ENCODE data around the gene KCNIP4. TPM values are rescaled to one million over a fixed set of nuclear protein-coding genes. Genes with fewer than 3 reads are reported as not detected.

The KCNIP4 gene
- polyA plus RNA-seq, 5 donors: 2.2 to 5.2 (median 4.9) TPM

GRCh38 chr4:21856301-21856700 lies 92.3 kb downstream of the KCNIP4 start:
- no peak for DNase-seq

- DNase-seq: no peak
Measured at GRCh38 chr4:21849077-21849476, 99.5 kb downstream of the KCNIP4 start.

- no peak for DNase-seq
Measured at GRCh38 chr4:21848021-21848420, 100.6 kb downstream of the KCNIP4 start.

- DNase-seq: no peak
Measured at GRCh38 chr4:21845663-21846062, 102.9 kb downstream of the KCNIP4 start.

- no peak for DNase-seq
Measured at GRCh38 chr4:21835712-21836111, 112.9 kb downstream of the KCNIP4 start.

- DNase-seq: no peak
Measured at GRCh38 chr4:21830272-21830671, 118.3 kb downstream of the KCNIP4 start.

GRCh38 chr4:21827575-21827974 lies 121.0 kb downstream of the KCNIP4 start:
- DNase-seq: no peak

GRCh38 chr4:21826071-21826470 lies 122.5 kb downstream of the KCNIP4 start:
- DNase-seq: no peak

- DNase-seq: peak; percentile 26 to 36
Measured at GRCh38 chr4:21819086-21819485, 129.5 kb downstream of the KCNIP4 start.

- no peak for DNase-seq
Measured at GRCh38 chr4:21815651-21816377, 132.8 kb downstream of the KCNIP4 start.

GRCh38 chr4:21811565-21811964 lies 137.0 kb downstream of the KCNIP4 start:
- no peak for DNase-seq

GRCh38 chr4:21806991-21807390 lies 141.6 kb downstream of the KCNIP4 start:
- no peak for DNase-seq

- DNase-seq: no peak
Measured at GRCh38 chr4:21802406-21802805, 146.2 kb downstream of the KCNIP4 start.

- no peak for DNase-seq
Measured at GRCh38 chr4:21801661-21802385, 146.7 kb downstream of the KCNIP4 start.

GRCh38 chr4:21795091-21795490 lies 153.5 kb downstream of the KCNIP4 start:
- no peak for DNase-seq

GRCh38 chr4:21792736-21793135 lies 155.8 kb downstream of the KCNIP4 start:
- DNase-seq: no peak

GRCh38 chr4:21790438-21791029 lies 158.0 kb downstream of the KCNIP4 start:
- DNase-seq: no peak

- DNase-seq: no peak
Measured at GRCh38 chr4:21780148-21780547, 168.4 kb downstream of the KCNIP4 start.

GRCh38 chr4:21778702-21779101 lies 169.9 kb downstream of the KCNIP4 start:
- DNase-seq: no peak

GRCh38 chr4:21775703-21776102 lies 172.9 kb downstream of the KCNIP4 start:
- no peak for DNase-seq

- no peak for DNase-seq
Measured at GRCh38 chr4:21769404-21770147, 179.0 kb downstream of the KCNIP4 start.

All from right lung (tissue), 5 donors.